NCI-H226 (cell line): ENCODE results near the gene COBLL1.

ENCODE experiments used
- DNase-seq: peaks from one replicate; pipeline ENCODE4 v3.0.0-alpha.2; 2015

COBLL1 gene

DNA sequence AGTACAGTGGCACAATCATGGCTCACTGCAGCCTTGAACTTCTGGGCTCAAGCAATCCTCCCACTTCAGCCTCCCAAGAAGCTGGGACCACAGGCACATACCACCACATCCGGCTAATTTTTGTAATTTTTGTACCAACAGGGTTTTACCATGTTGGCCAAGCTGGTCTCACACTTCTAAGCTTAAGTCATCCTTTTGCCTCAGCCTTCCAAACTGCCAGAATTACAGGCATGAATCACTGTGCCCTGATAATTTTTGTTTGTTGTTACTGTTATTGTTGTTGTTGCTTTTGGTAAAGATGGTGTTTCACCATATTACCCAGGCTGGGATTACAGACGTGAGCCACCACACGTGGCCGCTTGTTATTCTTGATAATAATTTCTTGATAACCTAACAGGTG is 10.5 kb upstream of the COBLL1 start:
- DNase-seq: no peak

DNA sequence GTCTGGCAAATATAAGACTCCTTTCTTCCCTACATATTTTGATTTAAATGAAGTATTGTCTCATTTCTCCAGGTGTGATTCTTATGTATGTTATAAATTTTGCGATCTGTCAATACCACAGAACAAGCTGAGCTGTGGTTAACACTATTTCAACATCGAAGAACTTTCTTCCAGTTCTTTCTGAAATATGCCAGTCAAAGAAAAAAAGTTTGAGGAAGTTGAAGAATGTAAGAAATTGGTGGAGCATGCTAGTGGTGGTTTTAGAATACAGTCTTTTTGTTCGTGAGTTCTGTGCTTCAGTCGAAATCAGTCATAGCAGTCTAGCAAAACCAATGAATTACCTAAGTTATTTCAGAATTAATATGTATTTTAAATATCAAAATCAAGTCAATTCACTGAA is 8.6 kb upstream of the COBLL1 start:
- DNase-seq: no peak

GRCh38 chr2:164849506-164849905 is 7.9 kb upstream of the COBLL1 start:
- no peak for DNase-seq

DNA sequence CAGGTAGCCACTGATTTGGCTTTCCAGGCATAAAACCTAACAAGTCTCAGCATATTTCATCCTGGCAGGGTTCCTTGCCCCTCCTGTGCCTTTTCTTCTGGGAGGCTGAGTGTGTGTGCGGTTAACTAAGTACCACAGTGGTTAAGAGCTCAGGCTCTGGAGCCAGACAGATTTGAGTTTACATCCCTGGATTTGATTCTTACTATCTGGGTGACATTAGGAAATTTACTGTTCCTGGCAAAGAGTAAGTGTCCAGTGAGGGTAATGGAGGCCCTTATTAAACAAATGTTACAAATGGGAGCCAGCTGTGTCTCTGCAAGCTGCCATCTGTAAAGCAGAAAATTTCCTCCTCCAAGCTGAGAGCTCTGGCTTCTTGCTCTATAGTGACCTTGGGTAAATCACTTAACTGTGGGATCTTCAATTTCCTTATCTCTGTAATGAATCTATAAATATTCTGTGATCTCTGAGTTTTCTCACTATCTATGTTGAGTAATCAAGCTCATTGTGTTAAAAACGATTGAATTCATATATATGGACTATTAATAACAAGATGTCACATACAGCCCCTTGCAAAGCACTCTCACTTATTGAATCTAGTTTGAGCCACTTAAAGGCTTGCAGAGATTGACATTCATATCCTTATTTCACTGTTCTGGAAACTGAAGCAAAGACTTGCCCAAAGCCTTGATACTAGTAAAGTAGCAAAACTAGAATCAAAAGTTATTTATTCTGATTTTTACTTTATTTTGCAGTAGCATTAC is 6.5 kb upstream of the COBLL1 start:
- no peak for DNase-seq

DNA sequence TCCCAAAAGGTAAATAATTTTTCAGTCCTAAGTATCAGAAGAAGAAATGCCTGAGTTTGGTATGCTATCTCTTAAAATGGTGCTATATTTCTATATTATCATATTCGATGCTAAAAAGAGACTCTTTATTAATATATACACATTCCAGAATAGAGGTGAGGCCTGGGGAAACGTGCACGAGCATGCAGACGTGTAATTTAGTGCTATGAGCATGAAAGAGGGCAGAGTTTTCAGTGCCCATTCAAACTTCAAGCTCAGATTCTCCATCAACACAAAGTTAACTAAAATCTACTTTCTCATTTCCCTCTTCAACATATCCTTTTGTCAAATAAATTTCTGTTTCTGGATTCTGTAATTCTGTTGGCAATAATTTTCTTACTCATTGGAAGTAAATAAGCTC is 5.7 kb upstream of the COBLL1 start:
- DNase-seq: no peak

DNA sequence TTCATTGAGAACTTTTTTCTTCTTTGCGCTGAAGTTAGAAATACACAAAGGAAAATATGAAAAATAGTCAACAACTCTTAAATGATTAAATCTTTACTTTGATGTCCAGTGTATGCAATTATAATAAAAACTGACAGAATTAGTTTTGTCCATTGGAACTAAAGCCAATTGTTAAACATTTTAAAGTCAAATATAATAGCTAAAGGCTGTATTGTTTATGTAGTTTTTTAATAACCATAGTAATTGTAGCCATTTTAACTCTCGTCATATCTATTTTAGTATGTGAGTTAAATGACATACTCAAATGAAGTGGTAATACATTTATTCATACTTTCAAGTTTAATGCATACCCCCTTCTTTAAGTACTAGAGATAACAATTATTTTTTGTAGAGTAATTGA is 4.7 kb upstream of the COBLL1 start:
- DNase-seq: no peak

- DNase-seq: peak; percentile 39
Measured at GRCh38 chr2:164843346-164843911, 1.8 kb upstream of the COBLL1 start.

DNA sequence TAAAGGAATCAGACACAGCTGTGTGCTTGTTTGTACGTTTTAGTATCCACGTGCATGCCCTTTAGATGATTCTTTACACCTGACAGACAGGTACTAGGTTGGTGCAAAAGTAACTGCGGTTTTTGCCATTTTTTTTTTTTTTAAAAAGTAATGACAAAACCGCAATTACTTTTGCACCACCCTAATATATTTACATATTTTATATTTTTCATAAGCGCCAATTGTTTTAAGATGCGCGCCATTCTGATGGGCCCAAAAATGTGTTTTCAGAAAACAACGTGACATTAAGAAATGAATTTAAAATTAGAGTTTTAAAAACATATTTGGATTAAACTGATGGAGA is 972 bp upstream of the COBLL1 start:
- no peak for DNase-seq

- DNase-seq: peak; percentile 78
Measured at GRCh38 chr2:164840930-164841718, 499 bp downstream of the COBLL1 start.

DNA sequence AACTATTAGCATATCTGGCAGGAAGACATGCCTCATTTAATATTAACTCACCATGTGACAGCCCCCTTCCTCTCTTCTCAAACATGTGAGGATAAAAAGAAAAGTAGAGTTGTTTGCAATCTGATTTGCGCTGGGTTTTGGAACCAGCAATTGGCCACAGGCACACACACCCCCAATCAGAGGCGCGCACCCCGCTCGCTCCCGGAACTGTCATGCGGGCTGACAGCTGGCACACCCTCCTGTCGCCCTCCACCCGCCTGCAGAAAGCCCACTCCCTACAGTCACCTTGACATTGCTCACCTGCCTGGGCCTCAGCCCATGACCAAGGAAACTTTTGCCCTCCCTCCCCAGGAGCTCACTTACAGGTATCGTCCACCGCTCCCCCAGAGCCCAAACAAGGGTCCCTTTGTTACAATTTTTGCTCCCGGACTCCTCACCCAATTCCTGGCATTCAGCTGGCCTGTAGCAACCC is 1.1 kb downstream of the COBLL1 start:
- peak; percentile 63 for DNase-seq

DNA sequence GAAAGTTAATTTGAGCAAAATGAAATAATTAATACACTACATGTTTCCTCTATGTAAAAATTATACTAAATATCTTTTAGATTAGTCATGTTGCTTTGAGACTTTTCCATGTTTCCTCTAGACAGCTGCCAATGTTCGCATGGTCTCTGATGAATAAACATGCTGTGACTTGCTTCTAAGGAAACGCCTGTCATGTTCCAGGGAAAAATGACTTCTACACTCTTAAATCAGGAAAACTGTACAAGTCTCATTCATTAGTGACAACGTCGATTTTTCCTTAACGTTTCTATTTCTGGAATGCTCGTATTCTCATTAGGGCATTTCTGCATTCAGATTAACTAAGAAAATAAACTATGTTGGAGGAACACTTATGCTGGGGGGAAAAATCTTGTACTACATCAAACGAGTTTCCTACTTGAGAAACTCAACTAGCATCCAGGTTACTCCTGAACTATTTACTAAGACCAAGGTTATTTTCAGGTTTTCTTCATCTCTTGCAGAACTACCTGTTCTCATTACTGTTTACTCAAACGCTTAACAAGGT is 1.6 kb downstream of the COBLL1 start:
- DNase-seq: peak; percentile 67

- DNase-seq: no peak
Measured at GRCh38 chr2:164837807-164838206, 3.8 kb downstream of the COBLL1 start.

GRCh38 chr2:164836907-164837306 is 4.7 kb downstream of the COBLL1 start:
- no peak for DNase-seq

DNA sequence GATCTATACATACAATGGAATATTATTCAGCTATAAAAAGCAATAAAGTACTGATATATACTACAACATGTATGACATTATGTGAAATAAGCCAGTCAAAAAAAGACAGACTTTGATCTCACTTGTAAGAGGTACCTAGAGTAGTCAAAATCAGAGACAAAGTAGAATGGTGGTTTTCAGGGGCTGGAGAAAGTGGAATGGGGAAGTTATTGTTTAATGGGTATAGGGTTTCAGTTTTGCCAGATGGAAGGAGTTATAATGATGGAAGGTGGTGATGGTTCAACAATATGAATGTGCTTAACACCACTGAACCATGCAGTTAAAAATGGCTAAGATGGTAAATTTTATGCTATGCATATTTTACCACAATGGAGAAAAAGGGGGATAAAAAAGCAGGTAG is 6.3 kb downstream of the COBLL1 start:
- DNase-seq: no peak

DNA sequence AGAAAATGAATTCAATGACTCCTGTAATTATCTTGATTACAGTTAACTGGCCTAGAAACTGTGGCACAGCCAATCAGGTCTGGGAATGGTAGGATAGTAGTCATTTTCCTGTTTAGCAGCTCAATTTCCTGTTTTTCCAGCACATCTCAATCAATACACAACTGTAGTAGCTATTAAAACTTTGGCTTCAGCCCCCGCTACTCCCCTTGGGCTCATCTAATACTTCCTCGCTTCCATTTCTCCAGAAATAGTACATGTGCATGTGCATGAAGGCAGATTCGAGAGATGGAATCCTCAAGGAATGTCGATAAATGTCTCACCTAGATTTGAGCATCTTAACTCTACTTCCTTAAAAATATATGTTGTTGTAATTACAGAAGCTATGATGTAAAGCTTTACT is 9.7 kb downstream of the COBLL1 start:
- DNase-seq: no peak

DNA sequence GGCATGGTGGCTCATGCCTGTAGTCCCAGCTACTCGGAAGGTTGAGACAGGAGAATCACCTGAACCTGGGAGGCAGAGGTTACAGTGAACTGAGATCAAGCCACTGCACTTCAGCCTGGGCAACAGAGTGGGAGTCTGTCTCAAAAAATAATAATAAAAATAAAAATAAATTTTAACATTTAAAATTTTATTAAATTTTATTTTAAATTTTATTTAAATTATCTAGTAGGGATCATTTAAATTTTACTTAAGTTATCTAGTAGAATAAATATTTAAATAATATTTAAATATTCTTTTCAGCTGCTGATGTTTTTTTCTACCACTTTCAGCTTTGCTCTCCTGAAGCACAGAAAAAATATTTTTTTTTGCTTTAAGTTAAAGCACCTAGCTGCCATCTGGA is 10.4 kb downstream of the COBLL1 start:
- no peak for DNase-seq

- peak; percentile 73 for DNase-seq
Measured at GRCh38 chr2:164826293-164827243, 15.1 kb downstream of the COBLL1 start.

DNA sequence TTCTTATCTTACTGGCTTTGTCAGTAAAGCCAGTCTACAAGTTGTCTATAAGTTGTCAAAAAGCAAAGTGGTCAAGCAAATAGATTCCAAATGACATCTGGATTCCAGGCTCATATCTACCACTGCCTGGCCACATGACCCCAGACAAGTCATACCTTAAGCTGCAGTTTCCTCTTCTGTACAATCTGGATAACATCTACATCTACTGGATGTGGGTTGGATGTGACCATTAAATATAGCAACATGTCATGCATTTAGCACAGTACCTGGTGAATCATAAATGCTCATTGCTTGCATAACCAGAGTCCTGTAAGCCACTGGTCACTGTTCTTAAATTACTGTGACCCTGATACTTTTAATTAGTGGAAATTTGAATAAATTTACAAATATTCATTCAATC is 16.8 kb downstream of the COBLL1 start:
- no peak for DNase-seq

DNA sequence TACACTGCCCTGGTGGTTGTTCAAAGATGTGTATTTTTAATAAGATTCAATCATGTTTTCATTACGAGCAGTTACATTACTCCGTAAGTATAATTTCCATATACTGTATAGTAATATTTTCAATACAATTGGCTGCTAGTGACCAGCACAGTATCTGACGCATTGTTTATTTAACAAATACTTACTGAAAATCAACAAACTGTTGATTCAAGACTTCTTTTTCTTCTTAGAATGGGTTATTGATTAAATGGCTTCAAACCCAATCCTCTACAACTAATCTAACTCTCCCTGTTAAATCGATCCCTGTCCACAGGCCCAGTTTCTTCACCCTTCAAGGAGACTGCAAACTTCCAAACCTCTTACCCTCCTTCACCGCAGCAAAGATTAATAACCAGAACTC is 18.5 kb downstream of the COBLL1 start:
- no peak for DNase-seq

- no peak for DNase-seq
Measured at GRCh38 chr2:164821338-164821737, 20.3 kb downstream of the COBLL1 start.

DNA sequence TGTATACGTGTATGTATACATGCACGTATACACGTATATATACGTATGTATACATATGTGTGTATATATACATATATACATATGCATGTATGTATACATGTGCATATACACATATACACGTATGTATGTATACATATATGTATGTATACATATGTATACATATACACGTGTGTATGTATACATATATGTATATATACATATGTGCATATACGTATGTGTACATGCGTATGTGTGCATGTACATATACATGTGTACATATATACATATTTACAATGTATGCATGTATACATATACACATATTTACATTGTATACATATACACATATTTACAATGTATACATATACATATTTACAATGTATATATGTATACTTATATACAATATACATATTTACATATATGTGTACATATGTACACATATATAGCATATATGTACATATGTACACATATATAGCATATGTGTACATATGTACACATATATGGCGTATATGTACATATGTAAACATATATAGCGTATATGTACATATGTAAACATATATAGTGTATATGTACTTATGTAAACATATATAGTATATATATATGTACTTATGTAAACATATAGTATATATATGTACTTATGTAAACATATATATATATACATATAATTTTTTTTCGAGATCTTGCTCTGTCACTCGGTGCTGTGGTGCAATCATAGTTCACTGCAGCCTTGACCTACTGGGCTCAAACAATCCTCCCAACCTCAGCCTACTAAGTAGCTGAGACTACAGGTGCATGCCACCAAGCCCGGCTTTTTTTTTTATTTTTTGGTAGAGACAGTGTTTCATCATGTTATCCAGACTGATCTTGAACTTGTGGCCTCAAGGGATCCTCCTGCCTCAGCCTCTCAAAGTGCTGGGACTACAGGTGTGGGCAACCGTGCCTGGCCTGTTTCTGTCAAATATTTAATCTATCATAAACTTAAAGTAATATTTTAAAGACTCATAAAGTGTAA is 23.2 kb downstream of the COBLL1 start:
- DNase-seq: no peak
